ENCODE data around the gene SMOC1.

SMOC1 gene

GRCh38 chr14:69852531-69853321 lies 26.5 kb upstream of the SMOC1 start:
- TF ChIP-seq FOXP2 (optimal IDR thresholded peaks at IDR 0.05; ENCODE audit: borderline replicate concordance, extremely low read depth, extremely low read length, insufficient read depth), result no peak
- no peak for TF ChIP-seq SIN3A (IDR thresholded peaks at IDR 0.05; ENCODE audit: borderline replicate concordance, insufficient read depth, low read length)
- TF ChIP-seq REST (IDR thresholded peaks at IDR 0.05; ENCODE audit: insufficient read depth in 1 of 2, low read depth in 2 of 2, low read length in 2 of 2), result no peak
- no peak for TF ChIP-seq TAF1 (IDR thresholded peaks at IDR 0.05; ENCODE audit: borderline replicate concordance, insufficient read depth, low read length)
- no peak for TF ChIP-seq POLR2AphosphoS5 (IDR thresholded peaks at IDR 0.05; ENCODE audit: low read depth, low read length)

GRCh38 chr14:69853774-69854173 lies 25.4 kb upstream of the SMOC1 start:
- TF ChIP-seq FOXP2 (optimal IDR thresholded peaks at IDR 0.05; ENCODE audit: borderline replicate concordance, extremely low read depth, extremely low read length, insufficient read depth), result no peak
- TF ChIP-seq TAF1 (IDR thresholded peaks at IDR 0.05; ENCODE audit: borderline replicate concordance, insufficient read depth, low read length), result no peak
- no peak for TF ChIP-seq POLR2AphosphoS5 (IDR thresholded peaks at IDR 0.05; ENCODE audit: low read depth, low read length)
- no peak for TF ChIP-seq REST (IDR thresholded peaks at IDR 0.05; ENCODE audit: insufficient read depth in 1 of 2, low read depth in 2 of 2, low read length in 2 of 2)
- TF ChIP-seq SIN3A (IDR thresholded peaks at IDR 0.05; ENCODE audit: borderline replicate concordance, insufficient read depth, low read length), result no peak

- no peak for TF ChIP-seq TAF1 (IDR thresholded peaks at IDR 0.05; ENCODE audit: borderline replicate concordance, insufficient read depth, low read length)
- no peak for TF ChIP-seq FOXP2 (optimal IDR thresholded peaks at IDR 0.05; ENCODE audit: borderline replicate concordance, extremely low read depth, extremely low read length, insufficient read depth)
- TF ChIP-seq REST (IDR thresholded peaks at IDR 0.05; ENCODE audit: insufficient read depth in 1 of 2, low read depth in 2 of 2, low read length in 2 of 2), result no peak
- no peak for TF ChIP-seq POLR2AphosphoS5 (IDR thresholded peaks at IDR 0.05; ENCODE audit: low read depth, low read length)
- TF ChIP-seq SIN3A (IDR thresholded peaks at IDR 0.05; ENCODE audit: borderline replicate concordance, insufficient read depth, low read length), result no peak
Observed at GRCh38 chr14:69854598-69854997, 24.6 kb upstream of the SMOC1 start.

GRCh38 chr14:69855180-69855832 lies 23.9 kb upstream of the SMOC1 start:
- TF ChIP-seq TAF1 (IDR thresholded peaks at IDR 0.05; ENCODE audit: borderline replicate concordance, insufficient read depth, low read length), result no peak

GRCh38 chr14:69858801-69859200 lies 20.4 kb upstream of the SMOC1 start:
- TF ChIP-seq FOXP2 (optimal IDR thresholded peaks at IDR 0.05; ENCODE audit: borderline replicate concordance, extremely low read depth, extremely low read length, insufficient read depth) (no peak), REST (IDR thresholded peaks at IDR 0.05; ENCODE audit: insufficient read depth in 1 of 2, low read depth in 2 of 2, low read length in 2 of 2) (no peak), SIN3A (IDR thresholded peaks at IDR 0.05; ENCODE audit: borderline replicate concordance, insufficient read depth, low read length) (no peak), TAF1 (IDR thresholded peaks at IDR 0.05; ENCODE audit: borderline replicate concordance, insufficient read depth, low read length) (no peak), POLR2AphosphoS5 (IDR thresholded peaks at IDR 0.05; ENCODE audit: low read depth, low read length) (no peak)

Measured in PFSK-1 (cell line).